Prostate gland (tissue), 2 donors: ENCODE measurements around the gene FBXL4. TPM values are rescaled to one million over a fixed set of nuclear protein-coding genes. Genes with fewer than 3 reads are reported as not detected.

Experiments
- DNase-seq: peaks from one replicate; pipeline ENCODE4 v3.0.0-alpha.2; 2019; ENCODE audit warnings: low spot score
- H3K27ac ChIP-seq, 2 donors: fragments of 200-600 bp; sonication (generic); 2 replicates each; pipeline ENCODE4 v1.5.1; 2017 to 2019
- H3K27me3 ChIP-seq: fragments of 200-600 bp; sonication (generic); replicated peaks from 2 replicates; pipeline ENCODE4 v1.5.1; 2019; ENCODE audit not compliant: insufficient read depth
- H3K36me3 ChIP-seq, 2 donors: fragments of 200-600 bp; sonication (generic); 1 replicate in 1 of 2; 2 replicates in 1 of 2; pipeline versions ENCODE4 v1.5.1 to v1.8.1; 2017 to 2019
- H3K4me1 ChIP-seq: fragments of 200-600 bp; sonication (generic); replicated peaks from 2 replicates; pipeline ENCODE4 v1.5.1; 2019
- H3K4me3 ChIP-seq, 2 donors: fragments of 200-600 bp; sonication (generic); 2 replicates each; pipeline ENCODE4 v1.5.1; 2017 to 2019
- H3K9me3 ChIP-seq: fragments of 200-600 bp; sonication (generic); 2 replicates; pipeline ENCODE4 v1.5.1; 2017
- POLR2A ChIP-seq: fragments of 450-650 bp; IDR thresholded peaks from one replicate; pipeline ENCODE4 v1.6.1; 2016; ENCODE audit warnings: antibody characterized with exemption, mild to moderate bottlenecking
- POLR2AphosphoS5 ChIP-seq: sonication (generic); formaldehyde crosslinking; IDR thresholded peaks from one replicate; pipeline ENCODE4 v1.6.1; 2017; ENCODE audit warnings: antibody characterized with exemption
- WGBS: methylation state at CpG from one replicate; pipeline ENCODE4 v1.1.5; 2018; 5-methylcytosine and 5-hydroxymethylcytosine counted together
- intact Hi-C: fragments of 100-400 bp; cut with DNase I; formaldehyde crosslinking; loops from one replicate; pipeline ENCODE4 v1.14.2; 2022
- total RNA-seq, 2 donors: library from RNA; depleted of rRNA; stranded (reverse); fragments of >200 nt; gene quantifications; one replicate each; pipeline ENCODE4 v1.1.0, GENCODE V29; 2016
- TF ChIP-seq, protein P1 (sequence below), 4 experiments: fragments of 200-600 bp in 2 of 4; fragments of 450-650 bp in 2 of 4; sonication (generic) in 2 of 4; IDR thresholded peaks; 1 replicate in 3 of 4; 2 replicates in 1 of 4; pipeline ENCODE4 v1.5.1; 2016 to 2019; ENCODE audit warnings: antibody characterized with exemption in 4 of 4, mild to moderate bottlenecking in 2 of 4, moderate library complexity in 2 of 4

FBXL4 gene
- total RNA-seq, 2 donors from 2014 or later, result 21.6 to 27.1 TPM

DNA sequence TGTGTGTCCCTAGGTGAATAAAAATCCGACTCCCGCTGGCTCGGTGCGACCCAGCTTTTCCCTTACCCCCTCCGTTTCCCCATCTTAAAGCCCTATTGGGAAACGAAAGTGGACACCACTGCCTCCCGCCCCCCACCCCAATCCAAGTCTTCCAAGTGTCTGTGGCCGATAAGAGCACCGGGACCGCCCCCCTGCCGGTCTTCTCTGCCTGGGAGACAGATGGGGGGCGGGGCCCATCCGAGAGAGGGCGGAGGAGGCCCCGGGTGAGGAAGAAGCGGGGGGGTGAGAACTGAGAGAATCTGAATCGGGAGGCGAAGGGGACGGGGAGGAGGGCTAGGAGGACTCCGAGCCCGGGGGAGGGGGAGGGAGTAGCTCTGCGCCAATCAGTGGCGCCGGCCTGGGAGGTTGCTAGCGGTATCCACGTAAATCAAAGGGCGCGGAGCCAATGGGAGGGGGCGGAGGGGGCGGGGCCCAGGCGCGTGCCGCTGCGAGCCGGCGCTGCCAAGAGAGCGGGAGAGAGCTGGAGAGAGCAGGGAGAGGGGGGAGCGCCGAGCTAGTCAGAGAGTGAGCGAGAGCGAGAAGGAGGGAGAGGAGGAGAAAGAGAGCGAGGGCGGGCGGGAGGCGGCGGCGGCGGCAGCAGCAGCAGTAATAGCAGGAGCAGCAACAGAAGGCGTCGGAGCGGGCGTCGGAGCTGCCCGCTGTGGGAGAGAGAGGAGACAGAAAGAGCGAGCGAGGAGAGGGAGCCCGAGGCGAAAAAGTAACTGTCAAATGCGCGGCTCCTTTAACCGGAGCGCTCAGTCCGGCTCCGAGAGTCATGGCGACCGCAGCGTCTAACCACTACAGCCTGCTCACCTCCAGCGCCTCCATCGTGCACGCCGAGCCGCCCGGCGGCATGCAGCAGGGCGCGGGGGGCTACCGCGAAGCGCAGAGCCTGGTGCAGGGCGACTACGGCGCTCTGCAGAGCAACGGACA is 113.4 kb downstream of the FBXL4 start, which contains the start of gene POU3F2:
Gene POU3F2, plus strand, starts transcription at position 515 of the 972 bp plus-strand sequence. Its CDS starts 300 bp downstream, at position 815.
- intact Hi-C loops, result no loop called here
- H3K9me3 ChIP-seq, result no peaks in the 10 kb centered on the region
- no peaks in the 10 kb centered on the region for H3K36me3 ChIP-seq
- peak; percentile 43 for DNase-seq
- H3K4me1 ChIP-seq, result peaks cover 9% of the 10 kb centered on the region
- H3K4me3 ChIP-seq, result peak within 1 kb of the TSS; percentile 26 to 33
- peaks cover 44% of the 10 kb centered on the region for H3K27me3 ChIP-seq
- TF ChIP-seq POLR2AphosphoS5 (peak; percentile 7), POLR2A (no peak)
- WGBS, result under 1% methylated on average over 67 of the region's 83 CpGs
- no peak within 1 kb of the TSS for H3K27ac ChIP-seq

DNA sequence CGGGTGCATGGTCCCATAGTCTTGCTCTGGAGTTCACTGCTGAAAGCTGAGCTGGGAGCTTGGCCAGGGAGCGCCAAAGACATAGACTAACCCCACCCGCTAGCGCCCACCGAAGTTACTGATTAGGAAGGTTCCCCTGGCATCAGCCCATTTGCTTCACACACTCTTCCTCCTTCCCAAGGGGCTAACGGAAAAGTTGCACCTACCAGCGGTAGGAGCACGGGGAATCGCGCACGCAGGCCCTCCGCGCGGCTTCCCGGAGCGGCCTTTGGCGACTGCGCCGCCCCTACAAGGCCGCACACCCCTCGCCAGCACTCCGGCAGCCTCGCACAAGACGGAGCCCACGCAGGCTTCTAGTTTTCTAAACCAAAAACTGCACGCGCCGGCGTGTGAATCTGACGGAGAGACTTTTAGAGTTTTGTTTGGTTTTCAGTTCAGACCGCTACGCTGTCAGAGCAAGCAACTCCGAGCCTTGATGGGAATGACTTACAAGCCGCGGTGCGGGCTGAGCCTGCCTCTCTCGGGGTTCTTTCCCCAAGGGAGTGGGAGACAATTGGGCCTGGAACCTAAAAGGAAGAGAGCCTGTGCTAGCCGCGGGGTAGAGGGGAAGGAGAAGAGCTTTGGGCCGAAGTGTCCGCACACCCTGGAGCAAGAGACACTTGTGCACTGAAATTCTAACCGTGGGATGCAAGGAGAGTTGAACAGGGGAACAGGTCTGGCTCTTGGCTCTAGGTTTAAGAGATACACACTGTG is 114.3 kb downstream of the FBXL4 start:
- Histone ChIP-seq H3K4me3 (peak overlapping the region; percentile 26 to 33), H3K36me3 (no peaks in the 10 kb centered on the region), H3K9me3 (no peaks in the 10 kb centered on the region), H3K4me1 (peaks cover 9% of the 10 kb centered on the region), H3K27ac (no peak overlapping the region), H3K27me3 (peaks cover 53% of the 10 kb centered on the region)
- 0% methylated on average over 41 of the region's 42 CpGs for WGBS
- TF ChIP-seq POLR2A (no peak), POLR2AphosphoS5 (no peak)
- TF ChIP-seq, protein P1, sequence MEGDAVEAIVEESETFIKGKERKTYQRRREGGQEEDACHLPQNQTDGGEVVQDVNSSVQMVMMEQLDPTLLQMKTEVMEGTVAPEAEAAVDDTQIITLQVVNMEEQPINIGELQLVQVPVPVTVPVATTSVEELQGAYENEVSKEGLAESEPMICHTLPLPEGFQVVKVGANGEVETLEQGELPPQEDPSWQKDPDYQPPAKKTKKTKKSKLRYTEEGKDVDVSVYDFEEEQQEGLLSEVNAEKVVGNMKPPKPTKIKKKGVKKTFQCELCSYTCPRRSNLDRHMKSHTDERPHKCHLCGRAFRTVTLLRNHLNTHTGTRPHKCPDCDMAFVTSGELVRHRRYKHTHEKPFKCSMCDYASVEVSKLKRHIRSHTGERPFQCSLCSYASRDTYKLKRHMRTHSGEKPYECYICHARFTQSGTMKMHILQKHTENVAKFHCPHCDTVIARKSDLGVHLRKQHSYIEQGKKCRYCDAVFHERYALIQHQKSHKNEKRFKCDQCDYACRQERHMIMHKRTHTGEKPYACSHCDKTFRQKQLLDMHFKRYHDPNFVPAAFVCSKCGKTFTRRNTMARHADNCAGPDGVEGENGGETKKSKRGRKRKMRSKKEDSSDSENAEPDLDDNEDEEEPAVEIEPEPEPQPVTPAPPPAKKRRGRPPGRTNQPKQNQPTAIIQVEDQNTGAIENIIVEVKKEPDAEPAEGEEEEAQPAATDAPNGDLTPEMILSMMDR (IDR thresholded peaks at IDR 0.05), result no peak
- intact Hi-C loops, result no loop called here
- DNase-seq, result no peak

- no peak for DNase-seq
- H3K4me1 ChIP-seq, result peaks cover 9% of the 10 kb centered on the region
These were observed 114.8 kb downstream of the FBXL4 start for GRCh38 chr6:98833057-98833306.

GRCh38 chr6:98832284-98833056 is 115.3 kb downstream of the FBXL4 start:
- WGBS, result 2% methylated on average over 51 of the region's 59 CpGs
- no peaks in the 10 kb centered on the region for H3K9me3 ChIP-seq
- H3K4me3 ChIP-seq, result no peak overlapping the region
- H3K27ac ChIP-seq, result no peak overlapping the region
- H3K4me1 ChIP-seq, result peaks cover 9% of the 10 kb centered on the region
- peaks cover 58% of the 10 kb centered on the region for H3K27me3 ChIP-seq
- no peak for DNase-seq
- TF ChIP-seq POLR2AphosphoS5, result no peak
- TF ChIP-seq, protein P1 (IDR thresholded peaks at IDR 0.05), result no peak
- no peak for TF ChIP-seq POLR2A
- intact Hi-C loops, result no loop called here
- no peaks in the 10 kb centered on the region for H3K36me3 ChIP-seq

More at GRCh38 chr6:98833057-98833306, 114.8 kb downstream of the FBXL4 start:
- TF ChIP-seq POLR2AphosphoS5 (no peak), POLR2A (no peak)
- TF ChIP-seq, protein P1 (IDR thresholded peaks at IDR 0.05), result no peak
- Histone ChIP-seq H3K4me3 (peak overlapping the region in 1 of 2 donors; percentile 33), H3K36me3 (no peaks in the 10 kb centered on the region), H3K27ac (no peak overlapping the region), H3K27me3 (peaks cover 54% of the 10 kb centered on the region), H3K9me3 (no peaks in the 10 kb centered on the region)
- 1% methylated on average over 24 of the region's 26 CpGs for WGBS
- intact Hi-C loops, result no loop called here

- Histone ChIP-seq H3K27ac (no peak overlapping the region), H3K4me3 (no peak overlapping the region), H3K27me3 (peaks cover 54% of the 10 kb centered on the region), H3K4me1 (peaks cover 9% of the 10 kb centered on the region), H3K36me3 (no peaks in the 10 kb centered on the region), H3K9me3 (no peaks in the 10 kb centered on the region)
- 4% methylated on average over 11 of the region's 11 CpGs for WGBS
- intact Hi-C loops, result no loop called here
- no peak for DNase-seq
- TF ChIP-seq POLR2A (no peak), POLR2AphosphoS5 (no peak)
- TF ChIP-seq, protein P1 (IDR thresholded peaks at IDR 0.05), result no peak
These were observed 115.8 kb downstream of the FBXL4 start for GRCh38 chr6:98831959-98832283.
